MM.1S (cell line): ENCODE data around the gene IGF1R.

Source experiments
- DNase-seq: peaks from one replicate; pipeline ENCODE4 v3.0.0-alpha.2; 2015
- H2AFZ ChIP-seq: fragments of 300-600 bp; sonication (generic); 2 replicates; pipeline ENCODE4 v1.6.0; 2016; ENCODE audit warnings: antibody characterized with exemption, low read length
- H3F3A ChIP-seq: fragments of 300-600 bp; sonication (generic); 2 replicates; pipeline ENCODE4 v1.6.1; 2016; ENCODE audit warnings: mild to moderate bottlenecking, antibody characterized with exemption, low read length, moderate library complexity, mixed read lengths; ENCODE audit not compliant: insufficient read depth
- H3K27ac ChIP-seq: fragments of 300-600 bp; sonication (generic); 2 replicates; pipeline ENCODE4 v1.5.1; 2016; ENCODE audit warnings: mild to moderate bottlenecking, low read length
- H3K27me3 ChIP-seq: fragments of 300-600 bp; sonication (generic); replicated peaks from 2 replicates; pipeline ENCODE4 v1.6.0; 2016; ENCODE audit warnings: low read length; ENCODE audit not compliant: insufficient read depth
- H3K36me3 ChIP-seq: fragments of 300-600 bp; sonication (generic); replicated peaks from 2 replicates; pipeline ENCODE4 v1.6.1; 2016; ENCODE audit warnings: mild to moderate bottlenecking, low read length, mixed read lengths; ENCODE audit not compliant: insufficient read depth
- H3K4me1 ChIP-seq: fragments of 300-600 bp; sonication (generic); 2 replicates; pipeline ENCODE4 v1.6.1; 2016; ENCODE audit warnings: low read length, mixed read lengths
- H3K4me2 ChIP-seq: fragments of 300-600 bp; sonication (generic); 2 replicates; pipeline ENCODE4 v1.6.0; 2016; ENCODE audit warnings: low read depth, low read length
- H3K4me3 ChIP-seq: fragments of 300-600 bp; sonication (generic); 2 replicates; pipeline ENCODE4 v1.5.1; 2016; ENCODE audit warnings: low read length, mixed read lengths
- H3K79me2 ChIP-seq: fragments of 300-600 bp; sonication (generic); 2 replicates; pipeline ENCODE4 v1.6.1; 2016; ENCODE audit warnings: mixed run types, low read length, mixed read lengths
- H3K9ac ChIP-seq: fragments of 300-600 bp; sonication (generic); 2 replicates; pipeline ENCODE4 v1.6.1; 2016; ENCODE audit warnings: low read length, mixed read lengths
- H3K9me2 ChIP-seq: fragments of 300-600 bp; sonication (generic); replicated peaks from 2 replicates; pipeline ENCODE4 v1.6.1; 2016; ENCODE audit warnings: mild to moderate bottlenecking, low read length, mixed read lengths; ENCODE audit not compliant: insufficient read depth
- H3K9me3 ChIP-seq: fragments of 300-600 bp; sonication (generic); replicated peaks from 2 replicates; pipeline ENCODE4 v1.6.1; 2016; ENCODE audit warnings: mild to moderate bottlenecking, low read length, mixed read lengths; ENCODE audit not compliant: insufficient read depth
- H4K20me1 ChIP-seq: fragments of 300-600 bp; sonication (generic); 2 replicates; pipeline ENCODE4 v1.6.1; 2016; ENCODE audit warnings: mild to moderate bottlenecking, low read length, moderate library complexity, mixed read lengths; ENCODE audit not compliant: insufficient read depth
- EZH2 ChIP-seq: fragments of 300-600 bp; sonication (generic); optimal IDR thresholded peaks from 2 replicates; pipeline ENCODE3; 2017; ENCODE audit warnings: low read depth, mild to moderate bottlenecking, antibody characterized with exemption, low read length, mixed read lengths
- EZH2phosphoT487 ChIP-seq: fragments of 300-600 bp; sonication (generic); IDR thresholded peaks from 2 replicates; pipeline ENCODE4 v1.6.1; 2018; ENCODE audit warnings: antibody characterized with exemption, low read length
- TF ChIP-seq, protein P1 (sequence below): fragments of 300-600 bp; sonication (generic); IDR thresholded peaks from 2 replicates; pipeline ENCODE4 v1.5.1; 2016; ENCODE audit warnings: antibody characterized with exemption, low read length, mixed read lengths

Gene IGF1R

GRCh38 chr15:98906712-98907083 lies 258.4 kb downstream of the IGF1R start:
- no peaks in the 10 kb centered on the region for H3K36me3 ChIP-seq
- no peak overlapping the region for H3K9ac ChIP-seq
- TF ChIP-seq EZH2 (no peak), EZH2phosphoT487 (no peak)
- TF ChIP-seq, protein P1, sequence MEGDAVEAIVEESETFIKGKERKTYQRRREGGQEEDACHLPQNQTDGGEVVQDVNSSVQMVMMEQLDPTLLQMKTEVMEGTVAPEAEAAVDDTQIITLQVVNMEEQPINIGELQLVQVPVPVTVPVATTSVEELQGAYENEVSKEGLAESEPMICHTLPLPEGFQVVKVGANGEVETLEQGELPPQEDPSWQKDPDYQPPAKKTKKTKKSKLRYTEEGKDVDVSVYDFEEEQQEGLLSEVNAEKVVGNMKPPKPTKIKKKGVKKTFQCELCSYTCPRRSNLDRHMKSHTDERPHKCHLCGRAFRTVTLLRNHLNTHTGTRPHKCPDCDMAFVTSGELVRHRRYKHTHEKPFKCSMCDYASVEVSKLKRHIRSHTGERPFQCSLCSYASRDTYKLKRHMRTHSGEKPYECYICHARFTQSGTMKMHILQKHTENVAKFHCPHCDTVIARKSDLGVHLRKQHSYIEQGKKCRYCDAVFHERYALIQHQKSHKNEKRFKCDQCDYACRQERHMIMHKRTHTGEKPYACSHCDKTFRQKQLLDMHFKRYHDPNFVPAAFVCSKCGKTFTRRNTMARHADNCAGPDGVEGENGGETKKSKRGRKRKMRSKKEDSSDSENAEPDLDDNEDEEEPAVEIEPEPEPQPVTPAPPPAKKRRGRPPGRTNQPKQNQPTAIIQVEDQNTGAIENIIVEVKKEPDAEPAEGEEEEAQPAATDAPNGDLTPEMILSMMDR, result no peak
- H4K20me1 ChIP-seq, result no peaks in the 10 kb centered on the region
- no peaks in the 10 kb centered on the region for H3K9me2 ChIP-seq
- H3F3A ChIP-seq, result no peaks in the 10 kb centered on the region
- H3K9me3 ChIP-seq, result no peaks in the 10 kb centered on the region
- no peak for DNase-seq
- H3K4me2 ChIP-seq, result no peak overlapping the region
- H3K4me1 ChIP-seq, result no peaks in the 10 kb centered on the region
- no peaks in the 10 kb centered on the region for H3K79me2 ChIP-seq
- H3K27me3 ChIP-seq, result no peaks in the 10 kb centered on the region
- no peak overlapping the region for H3K27ac ChIP-seq
- no peak overlapping the region for H3K4me3 ChIP-seq
- H2AFZ ChIP-seq, result no peak overlapping the region

GRCh38 chr15:98907927-98908471 lies 259.7 kb downstream of the IGF1R start:
- Histone ChIP-seq H3K79me2 (no peaks in the 10 kb centered on the region), H3K9ac (no peak overlapping the region), H3K4me3 (no peak overlapping the region), H3K36me3 (no peaks in the 10 kb centered on the region), H3K27ac (no peak overlapping the region), H4K20me1 (no peaks in the 10 kb centered on the region), H3K4me1 (no peaks in the 10 kb centered on the region), H3K9me3 (no peaks in the 10 kb centered on the region), H3K27me3 (no peaks in the 10 kb centered on the region), H3F3A (no peaks in the 10 kb centered on the region), H3K9me2 (no peaks in the 10 kb centered on the region), H2AFZ (no peak overlapping the region), H3K4me2 (no peak overlapping the region)
- TF ChIP-seq EZH2 (no peak), EZH2phosphoT487 (no peak)
- TF ChIP-seq, protein P1, result no peak
- DNase-seq, result no peak

- Histone ChIP-seq H2AFZ (no peak overlapping the region), H3K9me2 (no peaks in the 10 kb centered on the region), H4K20me1 (no peaks in the 10 kb centered on the region), H3K36me3 (no peaks in the 10 kb centered on the region), H3K4me1 (no peaks in the 10 kb centered on the region), H3K9me3 (no peaks in the 10 kb centered on the region), H3K27me3 (no peaks in the 10 kb centered on the region), H3F3A (no peaks in the 10 kb centered on the region), H3K79me2 (no peaks in the 10 kb centered on the region), H3K27ac (no peak overlapping the region), H3K9ac (no peak overlapping the region), H3K4me2 (no peak overlapping the region), H3K4me3 (no peak overlapping the region)
- TF ChIP-seq, protein P1, result no peak
- TF ChIP-seq EZH2, result no peak
- TF ChIP-seq EZH2phosphoT487, result no peak
- DNase-seq, result no peak
These were observed 261.9 kb downstream of the IGF1R start for GRCh38 chr15:98909968-98910885.
